Spleen (tissue), 7 donors: ENCODE measurements around the gene RBM38.

Source experiments
- POLR2A ChIP-seq, 3 donors: fragments of 450-650 bp; IDR thresholded peaks; one replicate each; pipeline ENCODE4 v1.5.1; 2017; ENCODE audit warnings: antibody characterized with exemption in 3 of 3, mild to moderate bottlenecking in 1 of 3
- POLR2AphosphoS5 ChIP-seq, 3 donors: sonication (generic); formaldehyde crosslinking; IDR thresholded peaks; one replicate each; pipeline ENCODE4 v1.5.1; 2017; ENCODE audit warnings: antibody characterized with exemption in 3 of 3
- TF ChIP-seq, protein P1 (sequence below), 11 experiments: fragments of 200-600 bp in 7 of 11; fragments of 450-650 bp in 4 of 11; sonication (generic) in 4 of 11; IDR thresholded peaks in 8 of 11; conservative IDR thresholded peaks in 3 of 11; 1 replicate in 7 of 11; 2 replicates in 4 of 11; pipeline versions ENCODE4 v1.4.0 to v1.8.0; 2016 to 2021; ENCODE audit warnings: antibody characterized with exemption in 11 of 11, inconsistent platforms in 4 of 11, mild to moderate bottlenecking in 1 of 11
- donor health status: DM: no; HTN: no; CAD: no; lungs with moderate emphysema.
- donor health status: DM: no; HTN: no; CAD: no.
- donor health status: DM: no; HTN: no; CAD: no.

DNA sequence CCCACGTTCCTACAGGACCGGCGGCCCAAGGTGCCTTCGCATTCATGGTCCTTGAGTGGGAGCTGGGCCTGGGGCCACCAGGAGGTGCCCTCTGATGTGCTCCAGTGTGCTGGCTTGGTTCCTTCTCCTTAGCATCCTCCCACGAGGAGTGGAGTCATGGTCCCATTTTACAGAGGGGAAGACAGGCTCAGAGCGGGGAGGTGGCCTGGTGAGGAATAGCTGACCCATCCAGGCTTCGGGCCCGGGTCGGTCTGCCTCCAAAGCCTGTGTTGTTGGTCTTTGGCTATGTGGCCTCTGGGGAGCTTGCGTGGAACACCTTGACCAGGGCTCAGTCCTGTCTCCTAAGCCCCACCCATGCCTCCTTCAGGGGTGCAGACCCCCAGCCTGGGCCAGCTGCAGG lies 22.8 kb downstream of the RBM38 start:
- TF ChIP-seq, protein P1, sequence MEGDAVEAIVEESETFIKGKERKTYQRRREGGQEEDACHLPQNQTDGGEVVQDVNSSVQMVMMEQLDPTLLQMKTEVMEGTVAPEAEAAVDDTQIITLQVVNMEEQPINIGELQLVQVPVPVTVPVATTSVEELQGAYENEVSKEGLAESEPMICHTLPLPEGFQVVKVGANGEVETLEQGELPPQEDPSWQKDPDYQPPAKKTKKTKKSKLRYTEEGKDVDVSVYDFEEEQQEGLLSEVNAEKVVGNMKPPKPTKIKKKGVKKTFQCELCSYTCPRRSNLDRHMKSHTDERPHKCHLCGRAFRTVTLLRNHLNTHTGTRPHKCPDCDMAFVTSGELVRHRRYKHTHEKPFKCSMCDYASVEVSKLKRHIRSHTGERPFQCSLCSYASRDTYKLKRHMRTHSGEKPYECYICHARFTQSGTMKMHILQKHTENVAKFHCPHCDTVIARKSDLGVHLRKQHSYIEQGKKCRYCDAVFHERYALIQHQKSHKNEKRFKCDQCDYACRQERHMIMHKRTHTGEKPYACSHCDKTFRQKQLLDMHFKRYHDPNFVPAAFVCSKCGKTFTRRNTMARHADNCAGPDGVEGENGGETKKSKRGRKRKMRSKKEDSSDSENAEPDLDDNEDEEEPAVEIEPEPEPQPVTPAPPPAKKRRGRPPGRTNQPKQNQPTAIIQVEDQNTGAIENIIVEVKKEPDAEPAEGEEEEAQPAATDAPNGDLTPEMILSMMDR (IDR thresholded peaks at IDR 0.05 in 8 of 11, conservative IDR thresholded peaks at IDR 0.05 in 3 of 11): no peak
- no peak for TF ChIP-seq POLR2A (IDR thresholded peaks at IDR 0.05)
- no peak for TF ChIP-seq POLR2AphosphoS5 (IDR thresholded peaks at IDR 0.05)
